DMS 273 treated with DMSO at 0.1 percent for 48 hours (cell line): ENCODE measurements around the gene ZNF195.
"Not testable (repeated sequence)": the region's sequence is repeated elsewhere in the genome, so short reads cannot be mapped to it uniquely, and the experiment has no call there.

Source experiments
- DNase-seq: peaks from one replicate; lab custom pipeline; 2025; lab: John Stamatoyannopoulos, UW

Gene ZNF195

GRCh38 chr11:3378426-3379423 lies at the start of gene ZNF195:
ZNF195 (minus strand) TSS chr11:3379146; CDS start chr11:3379040, 106 bp downstream.
- DNase-seq, result peak; percentile 84

DNA sequence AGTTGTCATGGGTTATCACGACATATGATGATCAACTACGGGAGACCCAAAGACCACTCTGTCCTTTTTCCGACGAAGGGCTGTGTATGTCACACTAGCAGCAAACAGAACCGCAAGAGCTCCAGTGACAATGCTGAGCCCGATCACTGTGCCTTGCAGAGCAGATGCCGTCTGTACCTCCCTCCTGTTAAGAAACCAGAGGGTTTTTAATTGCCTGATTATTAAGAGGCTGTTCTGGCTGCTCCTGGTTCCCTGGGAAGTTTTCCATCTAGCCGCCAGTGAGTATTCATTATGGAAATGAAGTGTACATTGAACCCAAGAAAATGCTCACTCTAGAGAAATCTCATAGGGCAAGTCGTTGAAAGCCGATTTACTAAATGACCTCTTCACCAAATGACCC lies 49.1 kb upstream of the ZNF195 start:
- DNase-seq, result not testable (repeated sequence)

DNA sequence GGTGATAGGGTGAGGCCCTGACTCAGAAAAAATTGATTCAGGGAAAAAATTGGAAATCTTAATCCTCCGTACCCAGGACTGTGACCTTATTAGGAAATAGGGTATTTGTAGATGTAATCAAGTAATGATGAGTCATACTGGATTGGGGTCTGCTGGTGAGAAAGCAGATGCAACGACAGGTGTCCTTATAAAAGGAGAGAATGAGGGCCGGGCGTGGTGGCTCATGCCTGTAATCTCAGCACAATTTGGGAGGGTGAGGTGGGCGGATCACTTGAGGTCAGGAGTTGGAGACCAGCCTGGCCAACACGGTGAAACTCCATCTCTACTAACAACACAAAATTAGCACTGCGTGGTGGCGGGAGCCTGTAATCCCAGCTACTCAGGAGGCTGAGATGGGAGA lies 47.6 kb upstream of the ZNF195 start:
- DNase-seq, result not testable (repeated sequence)

- not testable (repeated sequence) for DNase-seq
Measured at GRCh38 chr11:3423928-3424327, 45.0 kb upstream of the ZNF195 start.

DNA sequence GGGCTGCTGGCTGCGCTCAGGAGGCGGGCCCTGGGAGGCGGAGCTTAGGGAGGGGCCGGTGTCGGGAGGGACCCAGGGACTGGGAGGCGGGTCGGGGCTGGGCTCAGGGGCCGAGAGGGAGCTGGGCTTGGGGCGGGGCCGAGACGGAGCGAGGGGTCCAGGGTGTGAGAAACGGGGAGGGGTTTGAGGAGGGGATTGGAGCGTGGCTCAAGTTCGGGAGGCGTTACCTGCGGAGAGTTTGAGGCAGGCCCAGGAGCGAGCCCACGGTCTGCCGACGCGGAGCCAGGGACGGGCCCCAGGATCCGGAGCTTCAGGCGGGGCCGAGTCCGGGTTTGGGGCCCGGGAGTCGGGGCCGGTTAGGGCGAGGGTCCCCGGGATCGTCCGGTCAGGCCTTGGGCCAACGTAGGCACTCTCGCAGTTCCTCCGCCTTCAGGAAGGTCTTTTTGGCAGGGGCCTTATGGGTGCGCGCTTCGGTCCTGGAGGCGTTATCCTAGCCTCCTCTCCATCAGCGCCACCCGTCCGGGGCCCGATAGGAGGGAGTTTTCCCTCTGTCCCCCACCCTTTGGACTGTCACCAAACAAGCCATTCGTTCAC lies 44.3 kb upstream of the ZNF195 start:
- peak; percentile 68 for DNase-seq

DNA sequence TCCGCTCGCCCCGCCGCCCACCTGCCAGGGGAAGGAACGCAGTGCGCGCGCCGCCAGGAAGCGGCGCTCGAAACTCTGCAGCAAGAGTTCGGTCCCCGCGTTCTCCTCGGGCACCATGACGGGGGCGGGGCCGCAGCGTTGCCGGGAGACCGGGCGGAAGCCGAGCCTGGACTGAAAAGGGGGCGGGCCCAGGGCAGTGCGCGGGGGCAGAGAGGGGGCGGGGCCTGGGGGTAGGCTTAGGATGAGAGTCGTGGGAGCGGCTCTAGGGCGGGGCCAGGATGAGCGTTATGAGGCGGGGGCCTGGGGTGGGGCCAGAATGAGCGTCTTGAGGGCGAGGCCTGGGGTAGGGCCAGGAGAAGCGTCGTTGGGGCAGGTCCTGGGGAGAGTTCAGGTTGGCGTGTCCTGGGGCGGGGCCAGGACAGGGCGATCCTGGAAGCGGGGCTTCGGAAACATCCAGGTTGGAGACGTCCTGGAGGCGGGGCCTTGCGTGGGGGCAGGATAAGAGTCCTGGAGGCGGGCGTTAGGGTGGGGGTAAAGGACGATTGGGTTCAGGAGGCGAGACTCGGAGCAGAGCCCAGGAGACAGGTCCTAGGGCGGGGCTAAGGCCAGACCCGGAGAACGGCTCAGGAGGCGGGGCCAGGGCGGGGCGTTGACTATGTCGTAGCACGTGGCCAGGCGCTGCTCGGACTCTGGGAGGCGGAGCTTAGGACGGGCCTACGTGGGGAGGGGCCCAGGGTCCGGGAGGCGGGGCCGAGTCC lies 43.6 kb upstream of the ZNF195 start:
- peak; percentile 87 for DNase-seq

GRCh38 chr11:3421608-3422379 lies 42.8 kb upstream of the ZNF195 start:
- DNase-seq, result not testable (repeated sequence)

DNA sequence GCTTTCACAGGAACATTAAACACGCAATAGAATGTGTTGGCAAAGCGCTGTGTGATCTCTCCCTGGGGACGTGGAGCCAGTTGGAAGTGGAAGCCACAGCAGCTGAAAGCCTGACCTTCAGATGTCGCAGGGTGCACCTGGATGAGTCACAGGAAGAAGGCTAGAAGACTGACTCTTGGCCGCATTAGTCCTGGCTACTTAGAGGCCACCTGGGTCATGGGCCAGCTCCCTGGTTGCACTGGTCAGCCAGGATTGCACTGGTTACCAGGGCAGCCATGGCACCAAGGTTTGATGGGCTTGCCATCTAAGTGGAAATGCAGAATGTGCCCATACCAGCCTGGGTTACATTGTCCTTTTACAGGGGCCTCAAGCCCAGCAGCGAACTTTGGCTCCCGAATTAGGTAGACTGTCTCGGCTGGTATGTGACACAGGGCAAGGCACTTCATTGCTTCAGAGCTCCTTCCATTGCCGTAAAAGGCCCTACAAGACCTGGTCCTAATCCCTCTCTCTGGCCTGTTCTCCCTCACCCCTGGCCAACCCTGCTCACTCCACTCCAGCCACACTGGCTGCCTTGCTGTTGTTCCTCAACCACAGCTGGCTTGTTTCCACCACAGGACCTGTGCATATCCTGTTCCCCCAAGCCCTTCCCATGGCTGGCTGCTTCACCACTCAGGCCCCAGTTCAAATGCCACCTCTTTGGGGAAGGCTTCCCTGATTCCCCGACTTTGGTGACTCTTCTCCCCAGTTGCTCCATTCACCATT lies 41.5 kb upstream of the ZNF195 start:
- DNase-seq, result not testable (repeated sequence)

DNA sequence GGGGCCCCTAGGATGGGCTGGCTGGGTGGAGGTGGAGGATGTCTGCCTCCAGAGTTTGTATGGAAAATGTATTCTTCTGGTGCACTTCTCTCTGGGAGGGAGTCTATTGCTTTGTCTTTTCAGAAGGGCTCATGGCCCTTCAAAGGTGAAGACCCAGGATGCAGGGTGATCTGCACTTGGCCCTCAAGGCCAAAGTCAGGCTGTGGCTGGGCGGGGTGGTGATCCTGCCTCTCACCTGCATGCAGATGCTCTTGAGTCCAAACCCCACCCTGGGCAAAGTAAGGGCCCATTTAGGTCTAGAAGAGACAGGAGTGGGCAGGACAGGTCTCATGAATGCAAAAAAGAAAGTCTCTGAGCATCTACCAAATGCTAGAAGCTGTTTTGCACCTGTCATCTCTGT lies 40.5 kb upstream of the ZNF195 start:
- not testable (repeated sequence) for DNase-seq

DNA sequence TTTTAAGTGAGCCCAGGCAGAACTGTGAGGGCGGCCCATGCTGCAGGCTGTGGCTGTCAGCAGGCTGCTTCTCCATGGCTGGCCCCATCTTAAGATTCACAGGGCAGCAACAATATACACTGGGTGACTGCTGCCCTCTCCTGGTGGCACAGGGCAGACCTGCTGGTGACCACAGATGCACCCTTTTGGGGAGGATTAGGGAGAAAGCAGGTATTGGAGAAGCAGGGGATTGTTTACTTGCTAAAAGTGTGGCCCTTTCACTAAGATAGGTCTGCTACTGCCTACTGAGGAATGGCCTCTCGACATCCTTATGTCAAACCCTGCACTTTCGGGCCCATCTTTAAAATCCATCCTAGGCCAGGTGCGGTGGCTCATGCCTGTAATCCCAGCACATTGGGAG lies 38.1 kb upstream of the ZNF195 start:
- DNase-seq, result peak; percentile 6

GRCh38 chr11:3415301-3415700 lies 36.4 kb upstream of the ZNF195 start:
- DNase-seq, result not testable (repeated sequence)

- not testable (repeated sequence) for DNase-seq
Measured at GRCh38 chr11:3413666-3414065, 34.7 kb upstream of the ZNF195 start.

GRCh38 chr11:3412837-3413236 lies 33.9 kb upstream of the ZNF195 start:
- DNase-seq, result no peak

DNA sequence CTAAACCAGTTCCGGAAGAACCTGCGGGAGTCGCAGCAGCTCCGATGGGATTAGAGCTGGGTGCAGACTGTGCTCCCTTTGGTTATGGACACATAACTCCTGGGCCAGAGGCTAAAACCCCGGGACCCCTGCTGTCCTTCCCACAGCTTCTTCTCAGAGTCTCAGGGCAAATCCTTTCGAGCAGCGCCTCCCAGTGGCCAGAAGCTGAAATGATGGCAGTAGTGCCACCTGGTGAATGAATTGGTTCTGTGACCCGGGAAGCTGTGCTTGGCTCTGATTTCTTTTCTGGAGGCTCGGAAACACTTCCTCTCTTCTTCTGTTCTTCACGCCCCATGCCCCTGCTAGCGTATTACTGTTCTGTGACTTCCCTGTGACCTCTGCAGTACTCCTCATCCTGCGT lies 29.8 kb upstream of the ZNF195 start:
- DNase-seq, result not testable (repeated sequence)

GRCh38 chr11:3408058-3408605 lies 29.2 kb upstream of the ZNF195 start:
- not testable (repeated sequence) for DNase-seq

DNA sequence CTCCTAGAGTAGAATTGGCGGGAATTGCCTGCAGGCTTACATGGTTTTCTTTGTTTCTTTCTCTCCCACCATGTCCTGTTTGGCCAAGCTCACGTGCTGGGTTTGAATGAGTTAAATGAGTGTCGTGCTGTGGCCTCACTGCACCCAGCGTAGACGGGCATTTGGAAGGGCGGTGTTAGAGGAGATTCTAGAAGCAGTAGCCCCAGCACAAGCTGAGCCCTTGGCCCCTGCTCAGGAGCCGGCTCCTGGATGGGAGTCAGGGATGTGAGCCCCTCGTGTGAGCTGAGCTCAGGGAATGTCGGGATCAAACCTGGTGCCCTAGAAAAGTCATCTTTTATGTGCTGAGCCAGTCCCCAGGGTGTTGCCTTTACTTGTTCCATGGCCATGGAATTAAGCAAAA lies 28.0 kb upstream of the ZNF195 start:
- not testable (repeated sequence) for DNase-seq

- DNase-seq, result not testable (repeated sequence)
Measured at GRCh38 chr11:3406223-3406875, 27.4 kb upstream of the ZNF195 start.

DNA sequence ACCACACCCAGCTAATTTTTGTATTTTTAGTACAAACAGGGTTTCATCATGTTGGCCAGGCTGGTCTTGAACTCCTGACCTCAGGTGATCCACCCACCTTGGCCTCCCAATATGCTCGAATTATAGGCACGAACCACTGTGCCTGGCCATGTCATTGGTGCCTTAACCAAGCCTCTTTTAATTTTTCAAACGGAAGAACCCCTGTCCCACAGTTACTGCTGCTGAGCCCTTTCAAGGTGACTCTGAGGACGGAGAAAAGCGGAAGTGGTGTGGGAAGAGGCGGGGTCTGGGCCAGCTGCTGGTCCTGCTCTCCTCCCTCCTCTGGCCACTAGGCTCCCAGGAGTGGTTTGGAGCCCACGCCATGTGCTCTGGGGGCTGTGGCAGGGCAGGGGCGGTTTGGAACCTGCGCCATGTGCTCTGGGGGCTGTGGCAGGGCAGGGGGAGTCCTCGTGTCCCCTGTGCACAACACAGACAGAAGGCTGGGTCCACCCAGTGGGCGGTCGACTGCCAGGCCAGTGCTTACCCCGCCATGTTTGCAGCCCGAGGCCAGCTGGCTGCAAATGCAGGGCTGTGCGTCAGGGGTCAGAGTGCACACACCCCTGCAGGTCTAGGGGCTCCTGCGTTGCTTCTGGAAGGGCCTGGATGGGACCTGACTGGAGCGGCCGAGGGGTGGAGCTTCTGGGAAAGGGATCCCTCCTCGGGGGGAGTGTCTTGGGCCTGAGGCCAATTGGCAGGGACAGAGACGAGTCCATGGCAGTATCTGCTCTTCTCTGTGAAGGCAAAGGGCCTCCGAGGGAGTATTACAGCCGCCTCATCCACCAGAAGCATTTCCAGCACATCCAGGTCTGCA lies 25.4 kb upstream of the ZNF195 start:
- not testable (repeated sequence) for DNase-seq

- DNase-seq, result not testable (repeated sequence)
Measured at GRCh38 chr11:3402861-3403250, 23.9 kb upstream of the ZNF195 start.
